Measurements from ENCODE around the gene RASSF4. TPM values are rescaled to one million over a fixed set of nuclear protein-coding genes. Genes with fewer than 3 reads are reported as not detected.

RASSF4 gene
- total RNA-seq, 4 donors from 2014 or later: 1.7 to 22.5 (median 7.4) TPM

DNA sequence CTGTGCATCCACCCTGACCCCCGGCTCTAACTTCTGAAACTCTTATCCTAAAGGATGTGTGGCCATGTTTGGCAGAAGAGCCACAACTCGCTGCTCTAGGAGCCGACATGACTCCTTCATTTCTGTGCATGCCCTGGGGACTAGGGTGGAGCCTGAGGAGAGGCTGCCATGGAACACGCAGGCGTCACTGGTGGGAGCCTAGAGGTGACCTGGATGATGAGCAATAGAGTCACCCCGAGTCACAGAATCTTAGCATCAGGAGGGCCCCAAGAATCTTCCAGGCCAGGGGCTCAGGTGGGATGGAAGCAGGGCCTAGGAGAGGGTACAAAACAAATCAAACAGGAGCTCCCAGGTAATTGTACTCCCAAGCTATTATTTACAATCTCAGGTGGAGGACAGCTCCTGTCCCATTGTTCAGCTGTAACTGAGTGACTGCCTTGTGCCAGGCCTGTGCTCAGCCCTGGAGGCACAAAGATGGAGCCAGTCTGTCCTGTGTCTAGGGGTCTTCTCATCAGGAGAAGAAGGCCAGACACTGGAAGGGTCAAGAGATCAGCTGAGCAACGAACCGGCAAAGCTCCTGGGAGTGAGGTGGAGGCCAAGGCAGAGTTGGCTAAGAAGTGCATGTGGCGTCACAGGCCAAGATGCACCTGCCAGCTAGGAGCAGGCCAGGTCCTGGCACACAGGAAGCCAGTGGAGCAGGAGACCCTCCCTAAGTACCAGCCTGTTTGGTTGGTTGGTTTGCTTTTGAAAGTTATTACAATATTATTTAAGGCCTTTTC, 35.3 kb downstream of the RASSF4 start:
- peaks cover 0 to 4% (median 0%) of the 10 kb centered on the region in 4 donors for H3K27me3 ChIP-seq
- H3K36me3 ChIP-seq: no peaks in the 10 kb centered on the region
- intact Hi-C loops (cut with DNase I): no loop called here
- WGBS, 2 donors: 40 to 49% methylated on average over 2 to 3 of the region's 9 CpGs
- peak overlapping the region; percentile 69 to 98 (median 88) for H3K27ac ChIP-seq
- H3K9me3 ChIP-seq: no peaks in the 10 kb centered on the region
- no peak for DNase-seq
- TF ChIP-seq POLR2A (IDR thresholded peaks at IDR 0.05): no peak
- TF ChIP-seq, protein P1, sequence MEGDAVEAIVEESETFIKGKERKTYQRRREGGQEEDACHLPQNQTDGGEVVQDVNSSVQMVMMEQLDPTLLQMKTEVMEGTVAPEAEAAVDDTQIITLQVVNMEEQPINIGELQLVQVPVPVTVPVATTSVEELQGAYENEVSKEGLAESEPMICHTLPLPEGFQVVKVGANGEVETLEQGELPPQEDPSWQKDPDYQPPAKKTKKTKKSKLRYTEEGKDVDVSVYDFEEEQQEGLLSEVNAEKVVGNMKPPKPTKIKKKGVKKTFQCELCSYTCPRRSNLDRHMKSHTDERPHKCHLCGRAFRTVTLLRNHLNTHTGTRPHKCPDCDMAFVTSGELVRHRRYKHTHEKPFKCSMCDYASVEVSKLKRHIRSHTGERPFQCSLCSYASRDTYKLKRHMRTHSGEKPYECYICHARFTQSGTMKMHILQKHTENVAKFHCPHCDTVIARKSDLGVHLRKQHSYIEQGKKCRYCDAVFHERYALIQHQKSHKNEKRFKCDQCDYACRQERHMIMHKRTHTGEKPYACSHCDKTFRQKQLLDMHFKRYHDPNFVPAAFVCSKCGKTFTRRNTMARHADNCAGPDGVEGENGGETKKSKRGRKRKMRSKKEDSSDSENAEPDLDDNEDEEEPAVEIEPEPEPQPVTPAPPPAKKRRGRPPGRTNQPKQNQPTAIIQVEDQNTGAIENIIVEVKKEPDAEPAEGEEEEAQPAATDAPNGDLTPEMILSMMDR (IDR thresholded peaks at IDR 0.05): no peak
- H3K4me1 ChIP-seq: peaks cover 11 to 99% (median 92%) of the 10 kb centered on the region in 3 donors
- H3K4me3 ChIP-seq: no peak overlapping the region

DNA sequence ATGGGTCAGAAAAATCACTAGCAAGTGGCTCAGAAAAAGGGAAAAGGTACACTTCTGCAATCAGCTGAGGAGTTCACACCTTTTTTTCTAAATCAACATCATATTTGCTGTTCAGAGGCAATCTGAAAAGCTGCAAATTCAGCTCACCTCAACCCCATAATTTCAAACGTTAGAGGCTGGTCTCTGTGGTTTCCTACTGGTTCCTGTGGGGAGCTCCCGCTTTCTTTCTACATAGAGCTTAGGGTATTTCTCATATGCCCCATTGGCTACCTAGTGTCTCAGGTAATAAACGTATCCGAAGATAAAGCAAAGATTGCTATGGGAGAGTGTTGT, 35.9 kb downstream of the RASSF4 start:
- intact Hi-C loops (cut with DNase I): no loop called here
- 38 to 59% methylated on average over 4 of the region's 4 CpGs for WGBS, 2 donors
- Histone ChIP-seq H3K27ac (peak overlapping the region; percentile 69 to 98 (median 88)), H3K9me3 (no peaks in the 10 kb centered on the region), H3K4me3 (no peak overlapping the region), H3K27me3 (peaks cover 0 to 4% (median 0%) of the 10 kb centered on the region in 4 donors), H3K4me1 (peaks cover 17 to 99% (median 90%) of the 10 kb centered on the region in 3 donors), H3K36me3 (no peaks in the 10 kb centered on the region)
- DNase-seq: no peak
- TF ChIP-seq, protein P1 (IDR thresholded peaks at IDR 0.05): no peak
- no peak for TF ChIP-seq POLR2A (IDR thresholded peaks at IDR 0.05)

DNA sequence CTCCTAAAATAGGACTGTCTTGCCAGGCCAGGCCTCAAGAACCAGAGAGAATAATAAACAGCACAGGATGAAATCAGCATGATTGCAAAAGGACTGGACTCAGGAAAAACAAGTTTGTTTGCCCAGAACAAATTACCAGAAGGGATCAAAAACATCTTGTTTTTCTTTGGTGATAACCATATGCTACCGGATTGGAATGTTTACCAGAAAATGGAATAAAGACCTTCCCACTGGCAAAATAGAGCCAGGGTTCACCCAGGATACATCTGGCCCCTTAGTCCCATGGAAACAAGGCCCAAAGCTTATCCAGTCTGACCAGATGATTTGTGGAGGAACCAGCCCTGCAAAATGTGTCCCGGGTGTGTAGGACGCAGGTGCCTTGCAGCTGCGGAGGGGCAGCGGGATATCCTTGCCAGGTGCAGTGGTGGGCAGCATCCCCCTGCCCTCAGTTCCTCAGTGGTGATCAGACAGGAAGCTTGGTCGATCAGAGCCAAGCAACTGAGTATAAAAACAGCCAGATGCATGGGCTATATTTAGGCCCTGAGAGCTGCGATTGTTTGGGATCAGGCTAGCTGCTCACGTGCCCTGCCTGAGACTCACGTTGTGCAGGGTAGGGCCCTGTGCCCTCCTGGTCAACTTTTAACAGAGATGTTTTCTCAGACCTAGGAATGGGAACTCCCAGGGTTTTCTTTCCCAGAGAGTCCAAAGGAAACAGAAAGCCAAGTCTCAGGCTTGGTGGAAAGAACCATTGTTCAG, 36.5 kb downstream of the RASSF4 start:
- peak overlapping the region in 1 of 4 donors; percentile 42 for H3K4me3 ChIP-seq

DNA sequence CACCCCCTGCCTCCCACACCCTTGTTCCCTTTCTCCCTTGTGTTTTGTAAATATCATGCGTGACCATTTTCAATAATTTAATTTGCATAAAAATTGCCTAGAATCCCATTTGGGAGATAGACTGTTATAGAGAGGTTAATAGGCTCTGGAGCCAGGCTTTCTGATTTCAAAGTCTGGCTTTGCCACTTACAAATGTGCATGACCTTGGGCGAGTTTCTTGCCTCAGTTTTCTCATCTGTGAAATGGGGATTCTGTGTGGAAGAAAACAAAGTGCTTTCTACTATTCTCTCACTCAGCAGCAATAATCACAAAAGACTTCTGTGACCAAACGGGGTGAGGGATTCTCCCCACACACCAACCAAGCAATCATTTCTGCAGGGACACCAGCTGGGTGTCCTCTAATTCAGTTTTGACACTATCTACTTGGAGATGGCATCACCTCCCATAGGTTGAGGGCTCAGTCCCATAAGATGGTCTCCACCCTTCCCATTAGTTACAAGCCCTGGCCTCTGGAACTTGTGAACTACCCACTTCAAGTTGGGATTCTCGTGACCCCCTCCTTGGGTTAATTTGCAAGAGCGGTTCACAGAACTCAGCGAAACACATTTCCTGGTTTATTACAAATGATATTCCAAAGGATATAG, 37.6 kb downstream of the RASSF4 start:
- Histone ChIP-seq H3K9me3 (no peaks in the 10 kb centered on the region), H3K36me3 (no peaks in the 10 kb centered on the region), H3K27ac (peak overlapping the region; percentile 25 to 98 (median 88)), H3K27me3 (peaks cover 0 to 4% (median 0%) of the 10 kb centered on the region in 4 donors), H3K4me3 (peak overlapping the region in 1 of 4 donors; percentile 42), H3K4me1 (peaks cover 27 to 96% (median 80%) of the 10 kb centered on the region in 3 donors)
- DNase-seq: no peak
- intact Hi-C loops (cut with DNase I): no loop called here
- TF ChIP-seq, protein P1 (IDR thresholded peaks at IDR 0.05): no peak
- no peak for TF ChIP-seq POLR2A (IDR thresholded peaks at IDR 0.05)
- WGBS, 2 donors: 80 to 84% methylated on average over 5 to 6 of the region's 6 CpGs

More for the DNA sequence above, 36.5 kb downstream of the RASSF4 start:
- Histone ChIP-seq H3K4me1 (peaks cover 17 to 96% (median 85%) of the 10 kb centered on the region in 3 donors), H3K27ac (peak overlapping the region; percentile 69 to 98 (median 88)), H3K36me3 (no peaks in the 10 kb centered on the region), H3K9me3 (no peaks in the 10 kb centered on the region), H3K27me3 (peaks cover 0 to 4% (median 0%) of the 10 kb centered on the region in 4 donors)
- intact Hi-C loops (cut with DNase I): no loop called here
- TF ChIP-seq POLR2A (IDR thresholded peaks at IDR 0.05): no peak
- TF ChIP-seq, protein P1 (IDR thresholded peaks at IDR 0.05): no peak
- no peak for DNase-seq
- WGBS, 2 donors: 36 to 61% methylated on average over 7 of the region's 9 CpGs

All from esophagus squamous epithelium (tissue), 5 donors.